ENCODE data around the gene MRPS21.

DNA sequence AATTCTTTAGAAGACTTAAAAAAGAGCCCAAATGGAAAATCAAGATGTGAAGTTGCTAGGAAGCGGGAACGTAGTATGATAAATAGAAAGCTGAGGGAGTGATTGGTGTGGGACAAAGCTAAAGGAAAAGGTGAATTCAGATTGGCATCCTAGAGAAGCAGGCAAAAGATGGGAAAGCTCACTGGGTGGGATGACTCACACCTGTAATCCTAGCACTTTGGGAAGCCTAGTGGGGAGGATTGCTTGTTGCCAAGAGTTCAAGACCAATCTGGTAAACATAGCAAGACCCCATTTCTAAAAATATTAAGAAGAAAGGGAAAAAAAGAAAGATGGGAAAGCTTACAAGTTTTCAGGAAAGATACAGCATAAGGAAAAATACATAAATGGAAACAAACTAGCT is 1.8 kb downstream of the MRPS21 start:
- TF ChIP-seq, protein P1, sequence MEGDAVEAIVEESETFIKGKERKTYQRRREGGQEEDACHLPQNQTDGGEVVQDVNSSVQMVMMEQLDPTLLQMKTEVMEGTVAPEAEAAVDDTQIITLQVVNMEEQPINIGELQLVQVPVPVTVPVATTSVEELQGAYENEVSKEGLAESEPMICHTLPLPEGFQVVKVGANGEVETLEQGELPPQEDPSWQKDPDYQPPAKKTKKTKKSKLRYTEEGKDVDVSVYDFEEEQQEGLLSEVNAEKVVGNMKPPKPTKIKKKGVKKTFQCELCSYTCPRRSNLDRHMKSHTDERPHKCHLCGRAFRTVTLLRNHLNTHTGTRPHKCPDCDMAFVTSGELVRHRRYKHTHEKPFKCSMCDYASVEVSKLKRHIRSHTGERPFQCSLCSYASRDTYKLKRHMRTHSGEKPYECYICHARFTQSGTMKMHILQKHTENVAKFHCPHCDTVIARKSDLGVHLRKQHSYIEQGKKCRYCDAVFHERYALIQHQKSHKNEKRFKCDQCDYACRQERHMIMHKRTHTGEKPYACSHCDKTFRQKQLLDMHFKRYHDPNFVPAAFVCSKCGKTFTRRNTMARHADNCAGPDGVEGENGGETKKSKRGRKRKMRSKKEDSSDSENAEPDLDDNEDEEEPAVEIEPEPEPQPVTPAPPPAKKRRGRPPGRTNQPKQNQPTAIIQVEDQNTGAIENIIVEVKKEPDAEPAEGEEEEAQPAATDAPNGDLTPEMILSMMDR (IDR thresholded peaks at IDR 0.05), result no peak
- TF ChIP-seq POLR2AphosphoS5 (IDR thresholded peaks at IDR 0.05), result no peak

Data from breast epithelium (tissue), 3 donors.